GM18498 (cell line): ENCODE data around the gene GGTA1.
"Not testable (repeated sequence)": the region's sequence is repeated elsewhere in the genome, so short reads cannot be mapped to it uniquely, and the experiment has no call there.

Experiments
- ATAC-seq: cut with Tn5 transposase; IDR thresholded peaks from one replicate; pipeline ENCODE4 v1.9.1; 2021; ENCODE audit warnings: mild to moderate bottlenecking, moderate library complexity; ENCODE audit not compliant: unreplicated experiment

Gene GGTA1

GRCh38 chr9:121463026-121463807 lies 36.4 kb downstream of the GGTA1 start:
- no peak for ATAC-seq

- ATAC-seq, result no peak
Observed at GRCh38 chr9:121459513-121459912, 40.1 kb downstream of the GGTA1 start.

- ATAC-seq, result not testable (repeated sequence)
Observed at GRCh38 chr9:121458449-121458848, 41.2 kb downstream of the GGTA1 start.

GRCh38 chr9:121455527-121456239 lies 44.0 kb downstream of the GGTA1 start:
- ATAC-seq, result no peak

GRCh38 chr9:121454972-121455371 lies 44.7 kb downstream of the GGTA1 start:
- ATAC-seq, result no peak

GRCh38 chr9:121453232-121453892 lies 46.3 kb downstream of the GGTA1 start:
- no peak for ATAC-seq

GRCh38 chr9:121452085-121452484 lies 47.6 kb downstream of the GGTA1 start:
- ATAC-seq, result no peak

GRCh38 chr9:121451586-121451985 lies 48.1 kb downstream of the GGTA1 start:
- ATAC-seq, result no peak

GRCh38 chr9:121450241-121450640 lies 49.4 kb downstream of the GGTA1 start:
- ATAC-seq, result no peak

- ATAC-seq, result no peak
Observed at GRCh38 chr9:121449786-121450185, 49.9 kb downstream of the GGTA1 start.

GRCh38 chr9:121447321-121447834 lies 52.3 kb downstream of the GGTA1 start:
- ATAC-seq, result no peak

GRCh38 chr9:121445986-121446385 lies 53.7 kb downstream of the GGTA1 start:
- ATAC-seq, result no peak

GRCh38 chr9:121443981-121444380 lies 55.7 kb downstream of the GGTA1 start:
- no peak for ATAC-seq

- ATAC-seq, result no peak
Observed at GRCh38 chr9:121441165-121441564, 58.5 kb downstream of the GGTA1 start.

- ATAC-seq, result no peak
Observed at GRCh38 chr9:121439711-121440664, 59.7 kb downstream of the GGTA1 start.

GRCh38 chr9:121439016-121439415 lies 60.6 kb downstream of the GGTA1 start:
- no peak for ATAC-seq

GRCh38 chr9:121437891-121438290 lies 61.8 kb downstream of the GGTA1 start:
- ATAC-seq, result no peak

- not testable (repeated sequence) for ATAC-seq
Observed at GRCh38 chr9:121437046-121437445, 62.6 kb downstream of the GGTA1 start.

GRCh38 chr9:121434969-121435368 lies 64.7 kb downstream of the GGTA1 start:
- ATAC-seq, result no peak

GRCh38 chr9:121427899-121428298 lies 71.7 kb downstream of the GGTA1 start:
- ATAC-seq, result no peak
